ENCODE data around the gene MCF2L. TPM values are rescaled to one million over a fixed set of nuclear protein-coding genes. Genes with fewer than 3 reads are reported as not detected.

The MCF2L gene
- polyA plus RNA-seq, 1 experiment = 0.02 TPM

GRCh38 chr13:113061796-113062425 lies 92.9 kb downstream of the MCF2L start:
- DNase-seq (ENCODE audit: low read depth) = no peak
- CTCF ChIA-PET = interaction anchor here (1.1 kb wide), 1 partner anchor 13 kb away, joined by 3 read pairs; no protein-coding TSS in a partner anchor
- no peaks in the 10 kb centered on the region for H3K36me3 ChIP-seq (ENCODE audit: control insufficient read depth, insufficient read depth, low read length)
- no peak for TF ChIP-seq CTCF (IDR thresholded peaks at IDR 0.05; ENCODE audit: insufficient read depth, low read depth, low read length)
- H3K4me3 ChIP-seq (ENCODE audit: low read depth, low read length) = no peak overlapping the region
- H3K27me3 ChIP-seq (ENCODE audit: control insufficient read depth, insufficient read depth, low read length) = no peaks in the 10 kb centered on the region
- POLR2A ChIA-PET = no interaction called here

DNA sequence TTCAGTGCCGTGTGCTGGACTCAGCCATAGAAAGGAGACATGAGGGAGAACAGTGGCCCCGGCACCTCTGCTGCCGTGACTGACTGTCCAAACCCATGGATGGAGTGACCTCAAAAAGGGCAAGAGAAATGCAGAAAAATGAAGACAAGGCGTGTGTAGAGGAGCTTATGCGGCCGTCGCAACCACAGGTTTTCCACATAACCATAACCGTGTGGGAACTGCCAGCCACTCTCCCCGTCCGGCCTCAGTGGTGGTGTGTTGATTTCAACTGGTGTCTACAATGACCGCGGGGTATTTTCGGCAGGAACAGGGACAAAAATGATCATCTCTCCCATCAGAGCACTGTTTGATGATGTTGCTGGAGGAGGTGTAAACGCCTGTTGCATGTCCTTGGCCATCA lies 93.7 kb downstream of the MCF2L start:
- no peak for DNase-seq (ENCODE audit: low read depth)

GRCh38 chr13:113063091-113063491 lies 94.1 kb downstream of the MCF2L start:
- no peak for TF ChIP-seq CTCF (IDR thresholded peaks at IDR 0.05; ENCODE audit: insufficient read depth, low read depth, low read length)
- POLR2A ChIA-PET = no interaction called here
- no peaks in the 10 kb centered on the region for H3K27me3 ChIP-seq (ENCODE audit: control insufficient read depth, insufficient read depth, low read length)
- H3K4me3 ChIP-seq (ENCODE audit: low read depth, low read length) = no peak overlapping the region
- CTCF ChIA-PET = interaction anchor here (0.6 kb wide), 1 partner anchor 28 kb away, joined by 4 read pairs; no protein-coding TSS in a partner anchor
- no peaks in the 10 kb centered on the region for H3K36me3 ChIP-seq (ENCODE audit: control insufficient read depth, insufficient read depth, low read length)
- DNase-seq (ENCODE audit: low read depth) = no peak

More for the DNA sequence above, 93.7 kb downstream of the MCF2L start:
- TF ChIP-seq CTCF (IDR thresholded peaks at IDR 0.05; ENCODE audit: insufficient read depth, low read depth, low read length) = no peak
- ChIA-PET CTCF (interaction anchor here (1.1 kb wide), 1 partner anchor 12 kb away, joined by 3 read pairs; no protein-coding TSS in a partner anchor), POLR2A (no interaction called here)
- Histone ChIP-seq H3K4me3 (ENCODE audit: low read depth, low read length) (no peak overlapping the region), H3K27me3 (ENCODE audit: control insufficient read depth, insufficient read depth, low read length) (no peaks in the 10 kb centered on the region), H3K36me3 (ENCODE audit: control insufficient read depth, insufficient read depth, low read length) (no peaks in the 10 kb centered on the region)

DNA sequence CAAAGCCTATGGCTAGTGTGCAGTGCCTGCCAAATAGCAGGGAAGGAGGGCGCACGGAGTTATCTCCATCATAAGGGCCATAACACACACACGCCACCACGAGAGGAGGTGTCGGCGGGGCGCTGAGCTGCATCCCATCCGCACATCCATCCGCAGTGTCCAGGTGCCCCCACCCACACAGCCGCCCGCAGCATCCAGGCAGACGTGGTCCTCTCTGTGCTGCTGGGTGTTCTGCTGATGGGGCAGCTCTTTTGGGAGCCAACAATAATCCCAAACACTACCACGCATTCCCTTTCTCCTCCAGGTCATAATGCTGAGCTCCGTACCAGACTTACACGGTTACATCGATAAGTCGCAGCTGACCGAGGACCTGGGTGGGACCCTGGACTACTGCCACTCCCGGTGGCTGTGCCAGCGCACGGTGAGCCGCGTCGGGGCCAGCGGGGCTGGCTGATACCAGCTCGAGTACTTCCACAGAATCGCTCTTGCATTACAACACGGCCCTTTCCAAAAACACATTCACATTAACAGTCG lies 95.1 kb downstream of the MCF2L start:
- CTCF ChIA-PET = no interaction called here
- H3K4me3 ChIP-seq (ENCODE audit: low read depth, low read length) = no peak overlapping the region
- POLR2A ChIA-PET = no interaction called here

More for the DNA sequence above, 95.1 kb downstream of the MCF2L start:
- no peak for TF ChIP-seq CTCF (IDR thresholded peaks at IDR 0.05; ENCODE audit: insufficient read depth, low read depth, low read length)
- DNase-seq (ENCODE audit: low read depth) = no peak
- H3K36me3 ChIP-seq (ENCODE audit: control insufficient read depth, insufficient read depth, low read length) = no peaks in the 10 kb centered on the region
- H3K27me3 ChIP-seq (ENCODE audit: control insufficient read depth, insufficient read depth, low read length) = no peaks in the 10 kb centered on the region
